C4-2B (cell line): ENCODE results near the gene EML3.

Source experiments
- H3K27ac ChIP-seq: fragments of 450-650 bp; 2 replicates; pipeline ENCODE4 v1.5.1; 2017
- ZFX ChIP-seq: fragments of 450-650 bp; IDR thresholded peaks from 2 replicates; pipeline ENCODE4 v1.6.1; 2017
- TF ChIP-seq, protein P1 (sequence below): fragments of 450-650 bp; conservative IDR thresholded peaks from 2 replicates; pipeline ENCODE4 v1.5.1; 2017; ENCODE audit warnings: mild to moderate bottlenecking

Gene EML3

DNA sequence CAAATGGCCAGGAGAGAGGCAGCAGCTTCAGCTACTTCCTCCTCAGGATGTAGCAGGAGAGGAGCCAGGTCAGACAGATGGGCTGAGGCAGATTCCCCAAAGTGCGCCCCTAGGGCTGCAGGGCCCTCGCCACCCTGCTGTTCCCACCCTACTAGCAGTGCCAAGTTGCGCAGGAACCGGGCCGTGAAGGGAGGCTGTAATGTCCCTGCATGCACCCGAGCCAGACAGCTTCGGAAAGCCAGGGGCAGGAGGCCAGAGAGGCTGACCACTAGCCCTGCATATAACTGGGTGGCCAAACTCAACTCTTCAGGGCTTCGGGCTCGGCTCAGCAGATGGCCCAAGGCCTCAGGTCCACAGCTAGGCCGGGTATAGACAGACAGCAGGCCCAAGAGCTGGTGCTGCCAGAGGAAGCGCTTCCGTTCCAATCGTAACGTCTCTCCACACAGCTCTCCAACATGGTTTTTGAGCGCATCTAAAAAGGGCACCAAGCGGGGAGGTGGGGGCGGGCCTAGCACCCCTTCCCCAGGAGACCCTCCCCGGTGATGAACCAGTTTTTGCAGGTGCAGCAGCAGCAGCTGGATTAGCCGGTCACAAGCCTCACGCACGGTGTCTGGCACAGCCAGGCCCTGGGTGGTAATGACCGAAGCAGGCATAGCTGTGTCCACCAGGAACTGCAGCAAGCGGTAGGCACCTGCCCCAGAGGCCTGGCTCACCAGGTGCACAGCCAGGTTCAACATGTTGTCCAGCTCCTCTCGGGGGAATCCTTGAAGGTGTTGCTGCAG is 35.8 kb upstream of the EML3 start:
- H3K27ac ChIP-seq, result peak overlapping the region; percentile 97
- TF ChIP-seq, protein P1, sequence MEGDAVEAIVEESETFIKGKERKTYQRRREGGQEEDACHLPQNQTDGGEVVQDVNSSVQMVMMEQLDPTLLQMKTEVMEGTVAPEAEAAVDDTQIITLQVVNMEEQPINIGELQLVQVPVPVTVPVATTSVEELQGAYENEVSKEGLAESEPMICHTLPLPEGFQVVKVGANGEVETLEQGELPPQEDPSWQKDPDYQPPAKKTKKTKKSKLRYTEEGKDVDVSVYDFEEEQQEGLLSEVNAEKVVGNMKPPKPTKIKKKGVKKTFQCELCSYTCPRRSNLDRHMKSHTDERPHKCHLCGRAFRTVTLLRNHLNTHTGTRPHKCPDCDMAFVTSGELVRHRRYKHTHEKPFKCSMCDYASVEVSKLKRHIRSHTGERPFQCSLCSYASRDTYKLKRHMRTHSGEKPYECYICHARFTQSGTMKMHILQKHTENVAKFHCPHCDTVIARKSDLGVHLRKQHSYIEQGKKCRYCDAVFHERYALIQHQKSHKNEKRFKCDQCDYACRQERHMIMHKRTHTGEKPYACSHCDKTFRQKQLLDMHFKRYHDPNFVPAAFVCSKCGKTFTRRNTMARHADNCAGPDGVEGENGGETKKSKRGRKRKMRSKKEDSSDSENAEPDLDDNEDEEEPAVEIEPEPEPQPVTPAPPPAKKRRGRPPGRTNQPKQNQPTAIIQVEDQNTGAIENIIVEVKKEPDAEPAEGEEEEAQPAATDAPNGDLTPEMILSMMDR, result no peak
- no peak for TF ChIP-seq ZFX

DNA sequence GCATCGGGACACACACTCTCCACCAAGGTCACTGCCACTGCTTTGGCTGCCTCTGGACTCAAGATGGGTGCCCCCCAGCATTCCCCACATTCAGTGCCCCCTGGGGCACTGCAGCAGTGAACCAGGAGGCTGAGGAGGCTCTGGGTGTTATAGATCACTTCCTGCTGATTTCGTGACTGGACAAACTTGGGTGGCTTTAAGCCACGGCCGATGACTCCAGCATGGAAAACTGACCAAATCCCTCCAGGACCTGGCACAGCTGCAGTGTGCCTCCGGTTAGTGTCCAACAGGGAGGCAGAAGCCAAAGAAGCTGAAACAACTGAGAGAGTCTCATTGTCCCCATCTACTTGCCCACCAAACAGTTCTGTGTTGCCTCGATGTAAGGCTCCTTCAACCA is 35.0 kb upstream of the EML3 start:
- peak overlapping the region; percentile 97 for H3K27ac ChIP-seq
- TF ChIP-seq, protein P1, result no peak
- TF ChIP-seq ZFX, result no peak

DNA sequence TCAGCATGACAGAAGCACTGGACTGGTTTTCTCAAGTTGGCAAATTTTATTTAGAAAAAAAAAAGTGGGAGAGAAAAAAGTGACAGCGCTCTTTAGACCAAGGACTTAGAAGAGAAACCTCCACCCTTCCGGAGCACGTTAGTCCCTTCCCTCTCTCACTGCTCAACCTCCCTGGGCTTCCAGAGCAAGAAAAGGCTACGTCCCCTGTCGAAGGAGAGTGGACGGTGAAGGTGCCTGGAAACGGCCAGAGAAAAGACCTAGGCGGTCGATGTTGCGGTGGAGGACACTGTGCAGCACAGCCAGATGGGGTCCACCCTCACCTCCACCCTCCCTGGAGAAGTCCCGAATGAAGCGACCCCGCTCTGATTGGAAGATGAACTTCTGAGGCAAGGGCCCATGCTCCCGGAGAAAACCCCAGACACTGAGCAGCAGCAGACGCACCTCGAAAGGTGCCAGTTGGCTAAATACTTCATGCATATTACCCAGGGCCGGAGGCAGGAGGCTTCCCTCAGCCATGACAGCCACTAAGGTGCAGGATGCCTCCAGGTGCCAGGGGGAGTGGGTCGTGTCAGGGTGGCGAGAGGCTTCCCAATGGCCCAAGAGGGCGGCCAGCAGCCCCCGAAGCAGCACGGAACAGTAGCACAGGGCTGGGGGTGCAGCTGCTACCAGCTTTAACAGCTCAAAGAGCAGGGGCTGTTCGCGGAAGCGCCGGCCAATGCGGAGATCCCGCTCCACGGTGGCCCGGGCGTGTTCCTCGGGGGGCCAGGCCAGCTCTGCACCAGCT is 34.4 kb upstream of the EML3 start:
- H3K27ac ChIP-seq, result peak overlapping the region; percentile 97
- TF ChIP-seq ZFX, result no peak
- TF ChIP-seq, protein P1, result no peak

DNA sequence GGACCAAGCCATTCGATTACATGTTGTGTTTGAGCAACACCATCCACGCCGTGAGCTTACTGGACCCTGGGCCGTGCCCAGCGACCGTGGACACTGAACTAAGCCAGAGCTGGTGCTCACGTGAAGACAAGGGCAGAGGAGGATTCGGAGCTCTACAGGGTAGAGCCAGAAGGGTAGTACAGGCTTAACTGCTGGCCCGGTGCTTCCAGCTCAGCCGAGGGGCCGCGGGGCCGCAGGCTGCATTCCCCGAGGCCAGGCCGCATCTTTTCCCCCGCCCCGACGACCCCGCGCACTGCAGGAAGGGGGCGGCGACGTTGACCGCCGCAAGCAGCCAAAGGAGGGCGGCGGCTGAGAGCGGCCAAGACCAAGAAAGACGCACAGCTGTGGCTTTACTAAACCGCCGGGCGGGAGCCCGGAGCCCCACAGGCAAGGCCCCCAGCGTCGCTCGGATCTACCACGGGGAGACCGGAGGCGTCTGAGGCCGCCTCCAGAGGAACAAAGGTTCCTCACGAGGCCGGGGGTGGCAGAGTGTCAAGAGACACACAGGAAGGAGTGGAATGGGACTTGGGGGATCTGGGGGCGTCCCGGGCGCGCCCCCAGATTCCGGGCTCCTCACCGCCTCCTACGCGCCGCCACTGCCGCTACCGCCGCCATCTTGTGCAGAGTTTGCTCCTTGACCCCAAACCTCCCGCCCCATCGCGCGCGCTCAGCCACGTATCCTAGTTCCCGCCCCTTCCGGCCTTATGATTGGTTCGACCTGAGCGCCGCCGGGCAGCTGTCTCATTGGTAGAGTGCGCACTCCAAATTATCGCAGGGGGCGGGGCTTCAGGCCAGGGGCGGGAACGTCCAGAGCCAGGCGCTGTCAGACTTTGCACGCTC is 33.6 kb upstream of the EML3 start, which contains the start of gene GANAB:
GANAB (minus strand) TSS at position 668 of the 879 bp plus-strand sequence; CDS start at position 654, 14 bp downstream.
- TF ChIP-seq, protein P1, result no peak
- TF ChIP-seq ZFX, result peak; percentile 89; the same call in 1 of the 2 replicates

DNA sequence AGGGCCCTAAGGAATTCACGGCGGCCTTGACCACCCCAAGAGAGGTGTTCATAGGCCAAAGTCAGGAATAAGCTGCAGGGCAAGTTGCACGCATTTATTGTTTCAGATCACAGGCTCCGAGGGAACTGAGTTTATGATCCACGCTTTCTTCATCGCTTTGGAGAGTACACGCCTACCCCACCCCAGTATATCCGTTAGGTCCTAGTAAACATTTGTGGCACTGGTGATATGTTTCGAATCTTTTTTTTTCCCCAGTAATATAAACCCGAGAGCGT is 33.0 kb upstream of the EML3 start:
- H3K27ac ChIP-seq, result peak overlapping the region; percentile 97
- TF ChIP-seq ZFX, result no peak
- TF ChIP-seq, protein P1, result no peak

More for the DNA sequence above, 33.6 kb upstream of the EML3 start, which contains the start of gene GANAB:
- H3K27ac ChIP-seq, result peak within 1 kb of the TSS; percentile 97

DNA sequence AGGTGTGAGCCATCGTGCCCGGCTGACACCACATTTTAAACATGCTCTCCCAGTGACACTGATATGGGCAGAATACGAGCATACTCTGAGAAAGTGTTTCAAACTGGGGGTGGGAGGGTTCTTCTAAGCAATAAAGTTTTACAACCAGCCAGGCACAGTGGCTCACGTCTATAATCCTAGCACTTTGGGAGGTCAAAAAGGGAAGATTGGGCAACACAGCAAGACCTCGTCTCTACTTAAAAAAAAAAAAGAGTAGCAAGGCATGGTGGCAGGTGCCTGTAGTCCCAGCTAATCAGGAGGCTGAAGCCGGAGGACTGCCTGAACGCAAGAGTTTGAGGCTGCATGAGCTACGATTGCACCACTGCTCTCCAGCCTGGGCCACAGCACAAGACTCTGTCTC is 31.6 kb upstream of the EML3 start:
- H3K27ac ChIP-seq, result no peak overlapping the region
- TF ChIP-seq, protein P1, result no peak
- no peak for TF ChIP-seq ZFX
